Measurements from ENCODE around the gene SEPTIN10. TPM values are rescaled to one million over a fixed set of nuclear protein-coding genes. Genes with fewer than 3 reads are reported as not detected.

The SEPTIN10 gene
- total and polyA plus RNA-seq, 2 of the 8 experiments (the other 6 are each of a cell fraction or from before 2014, with no cell fraction given): 23.7 to 101 TPM

DNA sequence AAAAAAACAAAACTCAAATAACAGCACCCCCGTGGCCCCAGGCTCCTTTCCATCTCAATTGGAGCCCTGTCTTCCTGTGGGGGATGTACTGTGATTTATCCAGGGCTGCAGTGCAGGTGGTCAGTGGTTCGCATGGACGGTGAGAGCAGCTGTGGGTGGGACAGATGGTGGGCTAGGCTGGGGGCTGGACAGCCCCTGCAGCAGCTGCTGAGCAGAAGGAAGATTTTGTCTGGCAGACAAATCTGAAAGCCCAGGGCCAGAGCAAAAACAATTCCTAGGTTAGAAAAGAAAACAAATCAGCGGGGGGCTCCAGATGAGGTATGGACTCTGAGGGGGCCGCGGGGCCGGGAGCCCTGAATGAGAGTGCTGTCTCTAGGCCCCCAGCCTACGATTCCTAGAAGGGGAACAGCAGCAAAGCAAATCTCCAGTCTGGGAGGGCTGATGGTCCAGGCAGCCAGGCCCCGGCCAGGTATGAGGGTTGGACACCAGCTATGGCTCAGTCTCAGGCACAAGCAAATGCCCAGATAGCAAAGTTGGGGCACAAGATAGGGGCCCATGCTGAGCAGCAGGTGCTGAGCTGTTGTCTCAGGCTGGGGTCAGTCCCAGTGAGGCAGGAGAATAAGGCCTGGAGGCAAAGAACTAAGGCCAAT lies 45.8 kb upstream of the SEPTIN10 start:
- no peak for DNase-seq (ENCODE audit: low read depth in 1 of 2, low spot score in 2 of 2)
- H3K23ac ChIP-seq (ENCODE audit: insufficient read length): no peak overlapping the region
- H3K9me3 ChIP-seq (ENCODE audit: insufficient read depth in 2 of 2, low read depth in 1 of 2, low read length in 1 of 2): no peaks in the 10 kb centered on the region
- H2AK5ac ChIP-seq (ENCODE audit: low read depth, low read length): no peak overlapping the region
- peaks cover 0 to 6% (median 2%) of the 10 kb centered on the region in 4 experiments; a peak in 5 of 7 replicates for H3K4me1 ChIP-seq (replicated peaks in 1 of 4; ENCODE audit: control insufficient read depth in 3 of 4, insufficient read depth in 4 of 4, low read length in 3 of 4)
- H2BK15ac ChIP-seq (ENCODE audit: low read length): no peak overlapping the region
- 65% methylated on average over 8 of the region's 9 CpGs; no CpG with 5 or more reads in 1 of the 2 experiments for WGBS, 2 experiments (ENCODE audit: extremely low coverage in 1 of 2, insufficient coverage in 1 of 2, insufficient read length in 1 of 2, insufficient replicate concordance in 2 of 2, low coverage in 1 of 2, low lambda C conversion rate in 2 of 2, missing lambda C conversion rate in 1 of 2)
- H3K27me3 ChIP-seq (replicated peaks in 1 of 4; ENCODE audit: control insufficient read depth in 3 of 4, extremely low read depth in 1 of 4, insufficient read depth in 3 of 4, low read length in 3 of 4): no peaks in the 10 kb centered on the region
- H4K8ac ChIP-seq (ENCODE audit: extremely low read depth, insufficient read depth, low read length): peak overlapping the region; percentile 28; the same call in 1 of the 2 replicates
- no peak overlapping the region for H3K27ac ChIP-seq (ENCODE audit: low read depth, low read length)
- H3K18ac ChIP-seq (ENCODE audit: extremely low read depth, low read length): no peak overlapping the region
- no peak overlapping the region for H2BK120ac ChIP-seq (replicated peaks; ENCODE audit: low read depth, low read length)
- no peak overlapping the region for H2BK20ac ChIP-seq (ENCODE audit: low read length)
- H4K5ac ChIP-seq (ENCODE audit: insufficient read length, low read depth, low read length): no peak overlapping the region
- H4K20me1 ChIP-seq (replicated peaks in 1 of 2; ENCODE audit: control insufficient read depth in 1 of 2, insufficient read depth in 2 of 2, low read length in 2 of 2): no peaks in the 10 kb centered on the region
- H3K79me1 ChIP-seq (ENCODE audit: low read depth, low read length): no peaks in the 10 kb centered on the region
- H3K36me3 ChIP-seq (ENCODE audit: control insufficient read depth in 2 of 4, insufficient read depth in 4 of 4, low read length in 3 of 4): no peaks in the 10 kb centered on the region
- no peak overlapping the region for H3K9ac ChIP-seq (replicated peaks in 1 of 4; ENCODE audit: extremely low read depth in 1 of 4, low read depth in 3 of 4, low read length in 3 of 4)
- no peaks in the 10 kb centered on the region for H3K23me2 ChIP-seq (ENCODE audit: low read depth, low read length)
- H2BK12ac ChIP-seq (ENCODE audit: low read depth, low read length): no peak overlapping the region
- H3K4ac ChIP-seq (replicated peaks; ENCODE audit: insufficient read length, low read depth, low read length): no peak overlapping the region
- H3K79me2 ChIP-seq (ENCODE audit: control insufficient read depth in 1 of 2, insufficient read depth in 2 of 2, low read length in 2 of 2): no peaks in the 10 kb centered on the region
- POLR2A ChIA-PET (ENCODE audit: partially characterized antibody): interaction anchor here (0.9 kb wide), 1 partner anchor 45 kb away, joined by 3 read pairs; the partner anchor contains the start of gene SOWAHC
- H2BK5ac ChIP-seq (ENCODE audit: low read depth, low read length): no peak overlapping the region
- 0 out of 2 replicates have a peak overlapping the region, but pooled peaks have one; percentile 10 for H2AFZ ChIP-seq (ENCODE audit: low read length)
- no peak overlapping the region for H3K4me3 ChIP-seq (ENCODE audit: extremely low read depth in 1 of 4, insufficient read depth in 2 of 4, low read depth in 3 of 4, low read length in 4 of 4)
- H3K14ac ChIP-seq (ENCODE audit: insufficient read length): no peak overlapping the region
- CTCF ChIA-PET (ENCODE audit: partially characterized antibody): interaction anchor here (1.6 to 5.7 kb wide), 2 partner anchors 70 to 113 kb away, joined by 3 to 35 read pairs; no protein-coding TSS in a partner anchor
- no peak overlapping the region for H4K91ac ChIP-seq (replicated peaks; ENCODE audit: insufficient read length, low read length)
- FAIRE-seq: no peak
- no peak overlapping the region for H3K56ac ChIP-seq (replicated peaks; ENCODE audit: insufficient read length, low read depth, low read length)
- peak overlapping the region in 1 of 2 experiments; percentile 7; a peak in 2 of 4 replicates for H3K4me2 ChIP-seq (ENCODE audit: insufficient read depth in 1 of 2, low read depth in 2 of 2, low read length in 2 of 2)
- no peak for TF ChIP-seq ASH2L (IDR thresholded peaks at IDR 0.05; ENCODE audit: low read length)
- no peak for TF ChIP-seq EZH2 (IDR thresholded peaks at IDR 0.05; ENCODE audit: low read depth, low read length, severe bottlenecking)
- TF ChIP-seq, protein P1, sequence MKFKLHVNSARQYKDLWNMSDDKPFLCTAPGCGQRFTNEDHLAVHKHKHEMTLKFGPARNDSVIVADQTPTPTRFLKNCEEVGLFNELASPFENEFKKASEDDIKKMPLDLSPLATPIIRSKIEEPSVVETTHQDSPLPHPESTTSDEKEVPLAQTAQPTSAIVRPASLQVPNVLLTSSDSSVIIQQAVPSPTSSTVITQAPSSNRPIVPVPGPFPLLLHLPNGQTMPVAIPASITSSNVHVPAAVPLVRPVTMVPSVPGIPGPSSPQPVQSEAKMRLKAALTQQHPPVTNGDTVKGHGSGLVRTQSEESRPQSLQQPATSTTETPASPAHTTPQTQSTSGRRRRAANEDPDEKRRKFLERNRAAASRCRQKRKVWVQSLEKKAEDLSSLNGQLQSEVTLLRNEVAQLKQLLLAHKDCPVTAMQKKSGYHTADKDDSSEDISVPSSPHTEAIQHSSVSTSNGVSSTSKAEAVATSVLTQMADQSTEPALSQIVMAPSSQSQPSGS (IDR thresholded peaks at IDR 0.05; ENCODE audit: low read length): no peak
- TF ChIP-seq RAD21 (IDR thresholded peaks at IDR 0.05 in 1 of 2, conservative IDR thresholded peaks at IDR 0.05 in 1 of 2; ENCODE audit: low read depth in 2 of 2, low read length in 2 of 2): no peak
- no peak for TF ChIP-seq NANOG (IDR thresholded peaks at IDR 0.05; ENCODE audit: insufficient read depth, low read depth, low read length, poor library complexity, severe bottlenecking)
- no peak for TF ChIP-seq TCF12 (IDR thresholded peaks at IDR 0.05; ENCODE audit: low read depth, low read length)
- no peak for TF ChIP-seq GABPA (IDR thresholded peaks at IDR 0.05; ENCODE audit: borderline replicate concordance, insufficient read depth, low read length)
- no peak for TF ChIP-seq YY1 (IDR thresholded peaks at IDR 0.05; ENCODE audit: low read depth, low read length)

Data from H1 (cell line).